Endothelial cell of umbilical vein (primary cell): Measurements from ENCODE around the gene ZNF423. TPM values are rescaled to one million over a fixed set of nuclear protein-coding genes. Genes with fewer than 3 reads are reported as not detected.

Source experiments
- BruUV-seq: library from RNA; stranded (reverse); fragments of 400-500 nt; replicated peaks from 2 replicates; lab custom pipeline; 2021; lab: Mats Ljungman, UMichigan
- CTCF ChIA-PET: fragments of 300-600, 350-600 bp; sonication (Branson Sonifier 250); formaldehyde crosslinking; loops from one replicate; lab custom pipeline; 2021; ENCODE audit warnings: antibody characterized with exemption, inconsistent platforms; lab: Charles Lee
- POLR2A ChIA-PET: fragments of 300-600, 350-600 bp; sonication (Branson Sonifier 250); formaldehyde crosslinking; loops from one replicate; lab custom pipeline; 2021; ENCODE audit warnings: antibody characterized with exemption, inconsistent platforms; lab: Charles Lee
- DNase-seq: peaks from one replicate; pipeline ENCODE4 v3.0.0-alpha.2; 2011; ENCODE audit warnings: low read depth, low spot score
- FAIRE-seq: peaks from 2 replicates; lab custom pipeline; 2011; peaks lifted over from hg19 to GRCh38; lab: Jason Lieb, UNC
- H2AFZ ChIP-seq: 2 replicates; pipeline ENCODE4 v1.6.0; 2012; ENCODE audit warnings: low read depth, low read length, control low read depth, inconsistent platforms
- H3K27ac ChIP-seq: 2 replicates; pipeline ENCODE4 v1.5.1; 2011; ENCODE audit warnings: low read depth, mild to moderate bottlenecking, control low read depth, low read length, moderate library complexity; ENCODE audit not compliant: insufficient read depth
- H3K27me3 ChIP-seq, 2 experiments: 2 replicates each; pipeline versions ENCODE4 v1.6.0 to v1.6.1; 2011; ENCODE audit warnings: low read length in 2 of 2, mixed read lengths in 1 of 2; ENCODE audit not compliant: control insufficient read depth in 2 of 2, insufficient read depth in 2 of 2
- H3K36me3 ChIP-seq, 2 experiments: 2 replicates in 1 of 2; 3 replicates in 1 of 2; pipeline ENCODE4 v1.5.1; 2011; ENCODE audit warnings: low read length in 2 of 2, mild to moderate bottlenecking in 1 of 2, moderate library complexity in 1 of 2; ENCODE audit not compliant: control insufficient read depth in 2 of 2, insufficient read depth in 2 of 2; ENCODE audit errors: extremely low read depth in 1 of 2
- H3K4me1 ChIP-seq: 3 replicates; pipeline ENCODE4 v1.5.1; 2011; ENCODE audit warnings: mild to moderate bottlenecking, low read length; ENCODE audit not compliant: control insufficient read depth, insufficient read depth; ENCODE audit errors: extremely low read depth
- H3K4me2 ChIP-seq: 2 replicates; pipeline ENCODE4 v1.6.1; 2011; ENCODE audit warnings: low read length, control low read depth, mixed read lengths; ENCODE audit not compliant: insufficient read depth
- H3K4me3 ChIP-seq, 3 experiments: fragments of 200-600 bp in 1 of 3; sonication (generic), shearing (Covaris generic) in 1 of 3; replicated peaks in 1 of 3; 2 replicates each; pipeline ENCODE4 v1.5.1; 2011 to 2016; ENCODE audit warnings: control low read depth in 3 of 3, low read length in 3 of 3, mild to moderate bottlenecking in 2 of 3, inconsistent platforms in 1 of 3, low read depth in 1 of 3, moderate library complexity in 1 of 3; ENCODE audit not compliant: insufficient read depth in 1 of 3
- H3K79me2 ChIP-seq: 2 replicates; pipeline ENCODE4 v1.6.0; 2012; ENCODE audit warnings: low read length, inconsistent platforms; ENCODE audit not compliant: control insufficient read depth, insufficient read depth
- H3K9ac ChIP-seq: replicated peaks from 2 replicates; pipeline ENCODE3; 2011; ENCODE audit warnings: low read length, control low read depth; ENCODE audit not compliant: insufficient read depth; ENCODE audit errors: extremely low read depth
- H3K9me1 ChIP-seq: replicated peaks from 3 replicates; pipeline ENCODE4 v1.6.0; 2011; ENCODE audit warnings: mild to moderate bottlenecking, low read length; ENCODE audit not compliant: control insufficient read depth, insufficient read depth; ENCODE audit errors: extremely low read depth
- H3K9me3 ChIP-seq: replicated peaks from 2 replicates; pipeline ENCODE4 v1.5.1; 2012; ENCODE audit warnings: low read length, inconsistent platforms; ENCODE audit not compliant: control insufficient read depth, insufficient read depth
- H4K20me1 ChIP-seq: replicated peaks from 2 replicates; pipeline ENCODE3; 2011; ENCODE audit warnings: mild to moderate bottlenecking, low read length; ENCODE audit not compliant: control insufficient read depth, insufficient read depth; ENCODE audit errors: extremely low read depth
- CTCF ChIP-seq, 2 donors: IDR thresholded peaks; 1 replicate in 1 of 2; 2 replicates in 1 of 2; pipeline ENCODE4 v1.5.1; 2011; ENCODE audit warnings: low read length in 2 of 2, mild to moderate bottlenecking in 2 of 2, moderate library complexity in 2 of 2, control low read depth in 1 of 2, inconsistent platforms in 1 of 2, low read depth in 1 of 2; ENCODE audit not compliant: insufficient read depth in 1 of 2; ENCODE audit errors: extremely low read depth in 1 of 2
- EZH2 ChIP-seq: IDR thresholded peaks from 2 replicates; pipeline ENCODE4 v1.6.1; 2012; ENCODE audit warnings: borderline replicate concordance, low read depth, mild to moderate bottlenecking, moderate library complexity, low read length, inconsistent platforms; ENCODE audit not compliant: severe bottlenecking
- FOS ChIP-seq: IDR thresholded peaks from 2 replicates; pipeline ENCODE4 v1.6.1; 2011; ENCODE audit warnings: mild to moderate bottlenecking, low read length, moderate library complexity, borderline replicate concordance; ENCODE audit not compliant: insufficient read depth
- GATA2 ChIP-seq: IDR thresholded peaks from 2 replicates; pipeline ENCODE4 v1.7.0; 2011; ENCODE audit warnings: low read depth, mild to moderate bottlenecking, moderate library complexity, mixed read lengths, low read length; ENCODE audit not compliant: insufficient read length, insufficient read depth
- JUN ChIP-seq: IDR thresholded peaks from 2 replicates; pipeline ENCODE4 v1.6.1; 2011; ENCODE audit warnings: borderline replicate concordance, low read depth; ENCODE audit not compliant: insufficient read length, insufficient read depth
- MAX ChIP-seq: IDR thresholded peaks from 2 replicates; pipeline ENCODE4 v1.6.1; 2011; ENCODE audit not compliant: insufficient read depth, insufficient read length
- MYC ChIP-seq: IDR thresholded peaks from one replicate; pipeline ENCODE4 v1.6.1; 2011; ENCODE audit warnings: mild to moderate bottlenecking, low read depth, low read length
- POLR2A ChIP-seq: IDR thresholded peaks from 2 replicates; pipeline ENCODE4 v1.6.1; 2012; ENCODE audit warnings: low read depth, mild to moderate bottlenecking, control low read depth, low read length
- POLR2AphosphoS5 ChIP-seq: IDR thresholded peaks from 2 replicates; pipeline ENCODE4 v1.6.1; 2012; ENCODE audit warnings: low read depth, mild to moderate bottlenecking, control low read depth, low read length, moderate library complexity; ENCODE audit not compliant: insufficient read depth
- dilution Hi-C: fragments of 300-500 bp; cut with MboI; formaldehyde crosslinking; loops from one replicate; pipeline ENCODE4 v1.15.0; 2019; ENCODE audit warnings: low sequenced_read_pairs; ENCODE audit not compliant: extremely low pct_ligation_motif_present
- intact Hi-C: fragments of 100-400 bp; cut with micrococcal nuclease; formaldehyde crosslinking; loops from one replicate; pipeline ENCODE4 v1.10.0; 2022
- polyA plus RNA-seq, 4 experiments: library from polyadenylated mRNA; depleted of rRNA in 3 of 4; stranded (reverse) in 3 of 4; unstranded in 1 of 4; fragments of >200 nt; gene quantifications; 2 replicates each; pipeline versions ENCODE4 v1.2.1 to v1.2.3, GENCODE V29; 2011 to 2012; ENCODE audit warnings: missing spikeins in 1 of 4
- total RNA-seq: library from RNA; stranded (reverse); gene quantifications from 2 replicates; pipeline ENCODE4 v1.2.3, GENCODE V29; 2021

Gene ZNF423
- total and polyA plus RNA-seq, 2 donors (not counting 3 experiments of a cell fraction or from before 2014, with no cell fraction given): 2.2 to 8.1 TPM

- dilution Hi-C loops: no loop called here
- CTCF ChIA-PET: no interaction called here
- Histone ChIP-seq H3K9me1 (no peaks in the 10 kb centered on the region), H3K4me3 (no peak overlapping the region), H3K27me3 (peaks cover 0 to 2% of the 10 kb centered on the region in 2 experiments), H3K9me3 (no peaks in the 10 kb centered on the region), H3K9ac (no peak overlapping the region), H3K4me1 (peaks cover 12% of the 10 kb centered on the region), H3K27ac (no peak overlapping the region), H3K4me2 (no peak overlapping the region), H3K79me2 (no peaks in the 10 kb centered on the region), H2AFZ (no peak overlapping the region), H4K20me1 (no peaks in the 10 kb centered on the region), H3K36me3 (no peaks in the 10 kb centered on the region)
- intact Hi-C loops: loop anchor here (10.0 kb wide), 1 partner anchor 346 kb away; no protein-coding TSS in a partner anchor
- DNase-seq (no peak), FAIRE-seq (no peak)
- BruUV-seq: no TSS peak
- TF ChIP-seq JUN: no peak
- POLR2A ChIA-PET: no interaction called here
These were observed 105.4 kb downstream of the ZNF423 start for GRCh38 chr16:49750341-49751000.

- no peaks in the 10 kb centered on the region for H4K20me1 ChIP-seq
- H3K36me3 ChIP-seq: no peaks in the 10 kb centered on the region
- no peak overlapping the region for H2AFZ ChIP-seq
- intact Hi-C loops: loop anchor here (10.0 kb wide), 1 partner anchor 345 kb away; no protein-coding TSS in a partner anchor
- H3K4me2 ChIP-seq: no peak overlapping the region
- DNase-seq (no peak), FAIRE-seq (no peak)
- no peak for TF ChIP-seq POLR2A
- TF ChIP-seq JUN: no peak
- no peak for TF ChIP-seq CTCF (IDR thresholded peaks at IDR 0.05; ENCODE audit: extremely low read depth in 1 of 2, insufficient read depth in 1 of 2, low read depth in 1 of 2, low read length in 2 of 2)
- no peak for TF ChIP-seq POLR2AphosphoS5
- no peak for TF ChIP-seq EZH2
- TF ChIP-seq MAX: no peak
- TF ChIP-seq FOS: no peak
- TF ChIP-seq MYC: no peak
- no peak for TF ChIP-seq GATA2
- no peaks in the 10 kb centered on the region for H3K9me3 ChIP-seq
- H3K9me1 ChIP-seq: no peaks in the 10 kb centered on the region
- H3K79me2 ChIP-seq: no peaks in the 10 kb centered on the region
- BruUV-seq: no TSS peak
- CTCF ChIA-PET: no interaction called here
- H3K27ac ChIP-seq: no peak overlapping the region
- H3K27me3 ChIP-seq: peaks cover 0 to 2% of the 10 kb centered on the region in 2 experiments
- no peak overlapping the region for H3K4me3 ChIP-seq
- peaks cover 6% of the 10 kb centered on the region for H3K4me1 ChIP-seq
- POLR2A ChIA-PET: no interaction called here
- H3K9ac ChIP-seq: no peak overlapping the region
- dilution Hi-C loops: no loop called here
These were observed 106.1 kb downstream of the ZNF423 start for GRCh38 chr16:49749816-49750215.
